Parathyroid adenoma (tissue), 2 donors: ENCODE results near the gene AS3MT.

Source experiments
- H2AFZ ChIP-seq: fragments of 300-600 bp; sonication (generic); one replicate; pipeline ENCODE4 v1.7.0; 2017; ENCODE audit warnings: antibody characterized with exemption, mild to moderate bottlenecking
- H3K27ac ChIP-seq: fragments of 300-600 bp; sonication (generic); one replicate; pipeline ENCODE4 v1.7.0; 2017
- H3K27me3 ChIP-seq: fragments of 300-600 bp; sonication (generic); one replicate; pipeline ENCODE4 v1.7.0; 2017; ENCODE audit warnings: low read length; ENCODE audit not compliant: control insufficient read depth, insufficient read depth
- H3K36me3 ChIP-seq: fragments of 300-600 bp; sonication (generic); one replicate; pipeline ENCODE4 v1.7.0; 2017; ENCODE audit warnings: low read length; ENCODE audit not compliant: control insufficient read depth, insufficient read depth
- H3K4me1 ChIP-seq: fragments of 300-600 bp; sonication (generic); one replicate; pipeline ENCODE4 v1.7.0; 2017; ENCODE audit warnings: control low read depth
- H3K4me2 ChIP-seq: fragments of 300-600 bp; sonication (generic); one replicate; pipeline ENCODE4 v1.7.0; 2017; ENCODE audit warnings: low read length
- H3K4me3 ChIP-seq: fragments of 300-600 bp; sonication (generic); one replicate; pipeline ENCODE4 v1.7.0; 2017; ENCODE audit warnings: low read depth, low read length
- H3K79me2 ChIP-seq: fragments of 300-600 bp; sonication (generic); one replicate; pipeline ENCODE4 v1.7.0; 2017; ENCODE audit warnings: control low read depth
- H3K9ac ChIP-seq: fragments of 300-600 bp; sonication (generic); one replicate; pipeline ENCODE4 v1.7.0; 2017; ENCODE audit warnings: mild to moderate bottlenecking
- H3K9me3 ChIP-seq: fragments of 300-600 bp; sonication (generic); one replicate; pipeline ENCODE4 v1.7.0; 2017; ENCODE audit warnings: low read length; ENCODE audit not compliant: control insufficient read depth
- CTCF ChIP-seq: fragments of 300-600 bp; sonication (generic); IDR thresholded peaks from one replicate; pipeline ENCODE4 v1.7.0; 2017; ENCODE audit warnings: antibody characterized with exemption, mild to moderate bottlenecking
- donor health status: primary hyperparathyroidism.

The AS3MT gene

GRCh38 chr10:102872163-102872562 lies 2.9 kb downstream of the AS3MT start:
- no peak overlapping the region for H3K4me2 ChIP-seq
- H3K4me3 ChIP-seq, result no peak overlapping the region
- H3K36me3 ChIP-seq, result no peaks in the 10 kb centered on the region
- H2AFZ ChIP-seq, result no peak overlapping the region
- peaks cover 9% of the 10 kb centered on the region for H3K79me2 ChIP-seq
- H3K4me1 ChIP-seq, result no peaks in the 10 kb centered on the region
- H3K9ac ChIP-seq, result no peak overlapping the region
- no peak overlapping the region for H3K27ac ChIP-seq
- no peaks in the 10 kb centered on the region for H3K9me3 ChIP-seq
- TF ChIP-seq CTCF, result no peak
- H3K27me3 ChIP-seq, result no peaks in the 10 kb centered on the region

GRCh38 chr10:102876747-102877153 lies 7.5 kb downstream of the AS3MT start:
- Histone ChIP-seq H3K4me2 (no peak overlapping the region), H3K4me3 (no peak overlapping the region), H3K79me2 (no peaks in the 10 kb centered on the region), H3K27ac (peak overlapping the region; percentile 2), H3K27me3 (no peaks in the 10 kb centered on the region), H3K9me3 (no peaks in the 10 kb centered on the region), H2AFZ (no peak overlapping the region), H3K9ac (no peak overlapping the region), H3K4me1 (peaks cover 5% of the 10 kb centered on the region), H3K36me3 (no peaks in the 10 kb centered on the region)
- no peak for TF ChIP-seq CTCF

- H3K4me3 ChIP-seq, result peak overlapping the region; percentile 1
- peak overlapping the region; percentile 21 for H2AFZ ChIP-seq
- H3K4me2 ChIP-seq, result peak overlapping the region; percentile 52
- H3K4me1 ChIP-seq, result peaks cover 5% of the 10 kb centered on the region
- no peaks in the 10 kb centered on the region for H3K36me3 ChIP-seq
- no peaks in the 10 kb centered on the region for H3K79me2 ChIP-seq
- TF ChIP-seq CTCF, result no peak
- H3K9me3 ChIP-seq, result no peaks in the 10 kb centered on the region
- no peaks in the 10 kb centered on the region for H3K27me3 ChIP-seq
- H3K27ac ChIP-seq, result peak overlapping the region; percentile 77
- no peak overlapping the region for H3K9ac ChIP-seq
These were observed 9.4 kb downstream of the AS3MT start for GRCh38 chr10:102878629-102879028.

GRCh38 chr10:102880256-102880655 lies 11.0 kb downstream of the AS3MT start:
- H3K27me3 ChIP-seq, result no peaks in the 10 kb centered on the region
- H3K27ac ChIP-seq, result no peak overlapping the region
- no peak overlapping the region for H3K4me3 ChIP-seq
- no peak for TF ChIP-seq CTCF
- H3K9ac ChIP-seq, result no peak overlapping the region
- H3K4me2 ChIP-seq, result no peak overlapping the region
- H3K36me3 ChIP-seq, result no peaks in the 10 kb centered on the region
- H3K4me1 ChIP-seq, result peaks cover 5% of the 10 kb centered on the region
- H3K9me3 ChIP-seq, result no peaks in the 10 kb centered on the region
- no peaks in the 10 kb centered on the region for H3K79me2 ChIP-seq
- H2AFZ ChIP-seq, result no peak overlapping the region

- Histone ChIP-seq H3K4me3 (no peak overlapping the region), H3K9ac (no peak overlapping the region), H3K4me2 (no peak overlapping the region), H3K9me3 (no peaks in the 10 kb centered on the region), H3K36me3 (no peaks in the 10 kb centered on the region), H3K79me2 (peaks cover 2% of the 10 kb centered on the region), H3K27me3 (no peaks in the 10 kb centered on the region), H2AFZ (no peak overlapping the region), H3K27ac (no peak overlapping the region), H3K4me1 (no peaks in the 10 kb centered on the region)
- TF ChIP-seq CTCF, result no peak
These were observed 18.8 kb downstream of the AS3MT start for GRCh38 chr10:102888048-102888447.
